Activated naive CD4-positive, alpha-beta T cell treated with anti-CD3 and anti-CD28 coated beads for 36 hours (primary cell): ENCODE results near the gene GTF2E1. TPM values are rescaled to one million over a fixed set of nuclear protein-coding genes. Genes with fewer than 3 reads are reported as not detected.

ENCODE experiments used
- CTCF ChIA-PET: fragments of 350-600 bp; sonication (Branson Sonifier 250); formaldehyde crosslinking; loops from one replicate; lab custom pipeline; 2021; ENCODE audit warnings: antibody characterized with exemption; lab: Charles Lee
- DNase-seq: peaks from one replicate; pipeline ENCODE4 v3.0.0-alpha.2; 2020
- H3K27ac Mint-ChIP-seq: one replicate; pipeline ENCODE4 v1.8.0; 2021; ENCODE audit warnings: mild to moderate bottlenecking, mixed read lengths
- H3K27me3 Mint-ChIP-seq: one replicate; pipeline ENCODE4 v1.8.0; 2021; ENCODE audit warnings: low read depth, mixed read lengths
- H3K36me3 Mint-ChIP-seq: one replicate; pipeline ENCODE4 v1.8.0; 2021; ENCODE audit warnings: low read depth, mixed read lengths
- H3K4me1 Mint-ChIP-seq: one replicate; pipeline ENCODE4 v1.8.0; 2021; ENCODE audit warnings: low read depth, mixed read lengths
- H3K4me3 Mint-ChIP-seq: one replicate; pipeline ENCODE4 v1.8.0; 2021; ENCODE audit warnings: mild to moderate bottlenecking, moderate library complexity, mixed read lengths
- H3K9me3 Mint-ChIP-seq: one replicate; pipeline ENCODE4 v1.8.0; 2021; ENCODE audit warnings: mixed read lengths
- intact Hi-C: fragments of 100-400 bp; cut with micrococcal nuclease; formaldehyde crosslinking; loops from one replicate; pipeline ENCODE4 v1.15.1; 2023
- total RNA-seq, 2 experiments: library from RNA; stranded (reverse); gene quantifications; one replicate each; pipeline ENCODE4 v1.2.3, GENCODE V29; 2021

Gene GTF2E1
- total RNA-seq, 2 experiments from 2014 or later: 13.2 TPM

- Mint-ChIP-seq H3K27ac (no peak overlapping the region), H3K4me1 (peaks cover 67% of the 10 kb centered on the region), H3K27me3 (no peaks in the 10 kb centered on the region), H3K9me3 (peaks cover 6% of the 10 kb centered on the region), H3K4me3 (no peak overlapping the region), H3K36me3 (peaks cover 26% of the 10 kb centered on the region)
- DNase-seq: no peak
- CTCF ChIA-PET: interaction anchor here (0.5 kb wide), 1 partner anchor 405 kb away, joined by 4 read pairs; no protein-coding TSS in a partner anchor
- intact Hi-C loops: no loop called here
Measured at GRCh38 chr3:120762615-120763014, 20.1 kb downstream of the GTF2E1 start.

DNA sequence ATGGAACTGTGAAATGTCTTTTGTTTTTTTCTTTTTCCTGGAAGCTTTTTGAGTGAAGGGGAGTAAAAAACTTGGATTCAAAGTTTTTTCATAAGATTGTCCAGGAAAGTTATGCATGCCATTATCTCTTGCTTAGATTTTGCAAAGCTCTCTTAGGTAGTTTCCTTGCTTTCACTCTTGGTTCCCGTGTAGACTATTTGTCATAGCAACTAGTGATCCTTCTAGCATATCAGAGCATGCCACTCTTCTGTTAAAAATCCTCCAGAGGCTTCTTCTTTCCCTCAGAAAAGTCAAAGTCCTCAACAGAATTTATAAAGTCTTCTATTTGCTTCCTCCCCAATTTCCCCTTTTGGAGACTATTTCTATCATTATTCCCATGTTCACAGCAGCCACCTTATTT, 21.1 kb downstream of the GTF2E1 start:
- Mint-ChIP-seq H3K27me3 (no peaks in the 10 kb centered on the region), H3K27ac (no peak overlapping the region), H3K9me3 (peaks cover 4% of the 10 kb centered on the region), H3K4me1 (peaks cover 69% of the 10 kb centered on the region), H3K4me3 (no peak overlapping the region), H3K36me3 (peaks cover 22% of the 10 kb centered on the region)
- DNase-seq: no peak
- CTCF ChIA-PET: interaction anchor here (1.5 kb wide), 1 partner anchor 31 kb away, joined by 5 read pairs; no protein-coding TSS in a partner anchor
- intact Hi-C loops: no loop called here

DNA sequence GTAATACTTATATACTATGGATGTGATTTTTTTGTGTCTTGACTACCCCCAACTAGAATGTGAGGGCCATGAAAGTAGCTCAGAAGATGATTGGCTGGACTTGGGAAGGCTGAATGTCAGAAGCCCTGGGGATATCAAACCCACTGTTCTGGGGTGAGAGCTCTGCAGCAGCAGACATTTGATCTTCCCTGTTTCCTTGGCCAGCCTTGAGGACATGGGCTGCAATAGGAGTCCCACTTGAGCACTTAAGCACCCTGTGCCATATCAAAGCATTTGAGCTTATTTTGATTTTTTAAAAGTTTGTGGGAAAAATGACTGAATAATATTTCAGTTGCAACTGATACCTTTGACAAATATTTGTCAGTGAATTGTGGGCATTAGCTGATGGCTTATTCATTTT, 21.7 kb downstream of the GTF2E1 start:
- no peak overlapping the region for H3K4me3 Mint-ChIP-seq
- DNase-seq: no peak
- no peak overlapping the region for H3K27ac Mint-ChIP-seq
- CTCF ChIA-PET: interaction anchor here (1.5 kb wide), 1 partner anchor 30 kb away, joined by 5 read pairs; no protein-coding TSS in a partner anchor
- H3K27me3 Mint-ChIP-seq: no peaks in the 10 kb centered on the region
- peaks cover 64% of the 10 kb centered on the region for H3K4me1 Mint-ChIP-seq
- H3K9me3 Mint-ChIP-seq: no peaks in the 10 kb centered on the region
- H3K36me3 Mint-ChIP-seq: peaks cover 17% of the 10 kb centered on the region
- intact Hi-C loops: no loop called here

DNA sequence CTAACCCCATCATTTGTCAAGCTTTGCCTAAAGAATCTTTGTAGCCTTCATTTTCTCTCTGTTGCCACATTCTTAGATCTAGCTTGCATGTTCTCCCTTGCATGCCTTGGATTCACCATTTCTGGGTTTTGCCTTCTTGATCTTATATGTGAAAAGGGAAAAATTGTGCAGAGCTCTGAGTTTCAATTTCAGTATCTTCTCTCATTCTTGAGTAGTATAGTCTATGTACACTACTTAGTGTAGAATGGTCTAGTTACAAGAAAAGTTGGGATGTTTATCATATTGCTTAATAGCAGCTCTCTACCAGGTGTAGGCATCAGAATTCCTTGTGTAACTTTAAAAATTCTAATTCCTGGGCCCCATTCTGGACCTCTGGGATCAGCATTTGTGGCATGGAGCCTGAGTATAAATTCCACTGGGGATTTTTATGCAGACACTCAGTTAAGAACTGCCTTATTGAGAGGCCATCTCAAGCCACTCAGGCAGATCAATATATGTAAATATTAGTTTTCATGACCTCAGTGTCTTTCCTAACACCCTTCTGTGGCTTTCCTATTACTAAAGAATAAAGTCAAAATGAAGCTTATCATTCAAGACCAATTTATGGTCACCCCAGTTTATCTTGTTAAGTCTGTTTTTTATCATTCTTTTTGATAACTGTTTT, 23.4 kb downstream of the GTF2E1 start:
- no peak overlapping the region for H3K27ac Mint-ChIP-seq

DNA sequence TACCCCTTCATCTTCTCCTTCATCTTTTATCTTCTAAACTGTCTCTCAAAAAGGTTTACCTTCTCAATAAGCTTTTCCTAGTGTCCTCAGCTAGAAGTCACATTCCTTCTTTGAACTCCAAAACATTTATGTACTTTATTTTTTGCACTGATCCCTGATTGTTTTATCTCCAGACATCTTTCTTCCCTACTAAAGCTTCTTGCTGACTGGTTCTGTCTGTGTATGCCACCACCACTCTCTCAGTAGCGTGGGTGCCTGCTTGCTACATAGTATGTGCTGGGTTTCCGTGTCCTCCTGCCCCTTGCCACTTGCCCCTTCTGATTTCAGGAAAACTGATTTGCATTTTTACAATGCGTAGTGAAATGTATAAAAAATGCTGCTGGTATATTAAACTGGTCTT, 24.0 kb downstream of the GTF2E1 start:
- Mint-ChIP-seq H3K27me3 (no peaks in the 10 kb centered on the region), H3K4me1 (peaks cover 53% of the 10 kb centered on the region), H3K9me3 (no peaks in the 10 kb centered on the region), H3K36me3 (peaks cover 18% of the 10 kb centered on the region), H3K27ac (no peak overlapping the region), H3K4me3 (no peak overlapping the region)
- CTCF ChIA-PET: interaction anchor here (1.3 to 1.6 kb wide), 3 partner anchors 28 to 171 kb away, joined by 3 to 7 read pairs (median 3); partner anchors contain the start of gene NDUFB4
- intact Hi-C loops: no loop called here
- DNase-seq: no peak

More for the DNA sequence above, 23.4 kb downstream of the GTF2E1 start:
- intact Hi-C loops: no loop called here
- CTCF ChIA-PET: interaction anchor here (0.8 to 1.6 kb wide), 4 partner anchors 9 to 170 kb away, joined by 3 to 7 read pairs (median 5); partner anchors contain the start of gene NDUFB4
- Mint-ChIP-seq H3K4me3 (no peak overlapping the region), H3K27me3 (no peaks in the 10 kb centered on the region), H3K36me3 (peaks cover 22% of the 10 kb centered on the region), H3K9me3 (no peaks in the 10 kb centered on the region), H3K4me1 (peaks cover 59% of the 10 kb centered on the region)
- no peak for DNase-seq

- Mint-ChIP-seq H3K27ac (no peak overlapping the region), H3K36me3 (peaks cover 16% of the 10 kb centered on the region), H3K4me3 (no peak overlapping the region), H3K4me1 (peaks cover 48% of the 10 kb centered on the region), H3K27me3 (no peaks in the 10 kb centered on the region), H3K9me3 (no peaks in the 10 kb centered on the region)
- CTCF ChIA-PET: interaction anchor here (1.0 to 1.5 kb wide), 2 partner anchors 10 to 28 kb away, joined by 3 to 4 read pairs; no protein-coding TSS in a partner anchor
- intact Hi-C loops: no loop called here
- DNase-seq: no peak
Measured at GRCh38 chr3:120767106-120767505, 24.6 kb downstream of the GTF2E1 start.

- no peak for DNase-seq
- Mint-ChIP-seq H3K4me1 (peaks cover 31% of the 10 kb centered on the region), H3K36me3 (peaks cover 14% of the 10 kb centered on the region), H3K27ac (no peak overlapping the region), H3K4me3 (no peak overlapping the region), H3K9me3 (no peaks in the 10 kb centered on the region), H3K27me3 (no peaks in the 10 kb centered on the region)
- intact Hi-C loops: no loop called here
- CTCF ChIA-PET: no interaction called here
Measured at GRCh38 chr3:120769436-120769835, 26.9 kb downstream of the GTF2E1 start.

DNA sequence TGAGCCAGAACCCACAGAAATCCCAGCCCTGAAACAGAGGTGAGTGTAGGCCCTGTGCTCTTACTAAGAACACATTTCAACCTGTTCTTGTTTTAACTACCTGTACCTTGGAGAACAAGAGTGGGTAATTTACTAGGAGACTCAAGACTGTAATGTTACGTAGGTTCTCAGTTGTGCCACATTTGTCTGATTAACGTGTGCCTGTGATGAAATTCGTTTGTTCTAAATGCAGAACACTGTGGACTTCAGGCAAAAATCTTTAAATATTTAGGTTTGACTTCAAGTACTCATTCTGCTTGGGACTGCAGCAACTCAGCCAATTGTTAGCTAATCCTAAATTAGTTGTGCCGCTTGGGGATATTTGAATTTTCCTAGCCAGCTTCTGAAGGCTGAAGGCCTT, 28.3 kb downstream of the GTF2E1 start:
- CTCF ChIA-PET: interaction anchor here (1.2 to 1.3 kb wide), 2 partner anchors 24 to 210 kb away, joined by 3 to 5 read pairs; no protein-coding TSS in a partner anchor
- Mint-ChIP-seq H3K4me1 (peaks cover 21% of the 10 kb centered on the region), H3K9me3 (no peaks in the 10 kb centered on the region), H3K4me3 (no peak overlapping the region), H3K27me3 (no peaks in the 10 kb centered on the region), H3K36me3 (peaks cover 14% of the 10 kb centered on the region), H3K27ac (no peak overlapping the region)
- intact Hi-C loops: no loop called here
- no peak for DNase-seq

DNA sequence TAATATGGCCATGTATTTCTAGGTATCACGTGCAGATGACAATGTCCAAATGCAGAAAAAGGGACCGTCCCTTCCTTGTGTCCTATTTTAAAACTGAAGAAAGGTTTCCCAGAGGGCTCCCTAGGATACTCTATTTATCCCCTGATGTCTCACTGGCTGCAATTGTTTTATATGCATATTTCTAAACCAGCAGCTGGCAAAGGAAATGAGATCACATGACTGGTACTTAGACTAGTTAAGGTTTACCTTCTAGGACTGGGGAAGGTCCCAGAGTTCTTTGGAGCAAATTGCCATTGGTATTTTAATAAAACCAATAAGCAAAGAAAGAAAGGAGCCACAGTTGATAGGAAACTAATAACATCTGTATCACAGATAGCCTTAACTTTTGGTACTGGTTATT, 29.5 kb downstream of the GTF2E1 start:
- H3K27ac Mint-ChIP-seq: no peak overlapping the region
- no peaks in the 10 kb centered on the region for H3K9me3 Mint-ChIP-seq
- H3K4me1 Mint-ChIP-seq: peaks cover 13% of the 10 kb centered on the region
- H3K36me3 Mint-ChIP-seq: peaks cover 15% of the 10 kb centered on the region
- no peaks in the 10 kb centered on the region for H3K27me3 Mint-ChIP-seq
- CTCF ChIA-PET: interaction anchor here (0.7 to 1.3 kb wide), 4 partner anchors 23 to 216 kb away, joined by 3 to 5 read pairs (median 3); no protein-coding TSS in a partner anchor
- no peak overlapping the region for H3K4me3 Mint-ChIP-seq
- intact Hi-C loops: no loop called here
- DNase-seq: no peak

DNA sequence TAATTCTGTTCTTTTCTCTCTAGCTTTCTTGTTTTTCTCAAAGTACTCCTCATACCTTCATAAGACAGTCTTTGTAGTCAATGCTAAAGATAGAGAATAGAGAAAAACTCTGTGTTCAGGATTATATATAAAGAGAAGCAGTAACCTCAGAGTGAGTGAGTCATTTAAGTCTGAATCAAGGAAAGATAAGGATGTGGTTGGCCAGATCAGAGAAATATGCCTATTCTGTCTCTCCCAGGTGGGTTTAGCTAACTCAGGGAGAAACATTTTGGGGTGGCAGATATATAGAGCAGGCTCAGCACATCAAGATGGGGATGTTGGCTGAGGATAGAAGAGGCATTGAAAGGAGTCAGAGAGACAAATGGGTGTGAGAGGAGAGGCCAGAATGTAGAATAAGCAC, 31.4 kb downstream of the GTF2E1 start:
- Mint-ChIP-seq H3K9me3 (no peaks in the 10 kb centered on the region), H3K4me1 (peaks cover 9% of the 10 kb centered on the region), H3K36me3 (peaks cover 16% of the 10 kb centered on the region), H3K27ac (no peak overlapping the region), H3K4me3 (no peak overlapping the region), H3K27me3 (no peaks in the 10 kb centered on the region)
- intact Hi-C loops: loop anchor here (1.0 kb wide), 1 partner anchor 32 kb away; the partner anchor contains the start of genes GTF2E1 and RABL3
- CTCF ChIA-PET: interaction anchor here (1.0 kb wide), 1 partner anchor 22 kb away, joined by 3 read pairs; no protein-coding TSS in a partner anchor
- DNase-seq: no peak

DNA sequence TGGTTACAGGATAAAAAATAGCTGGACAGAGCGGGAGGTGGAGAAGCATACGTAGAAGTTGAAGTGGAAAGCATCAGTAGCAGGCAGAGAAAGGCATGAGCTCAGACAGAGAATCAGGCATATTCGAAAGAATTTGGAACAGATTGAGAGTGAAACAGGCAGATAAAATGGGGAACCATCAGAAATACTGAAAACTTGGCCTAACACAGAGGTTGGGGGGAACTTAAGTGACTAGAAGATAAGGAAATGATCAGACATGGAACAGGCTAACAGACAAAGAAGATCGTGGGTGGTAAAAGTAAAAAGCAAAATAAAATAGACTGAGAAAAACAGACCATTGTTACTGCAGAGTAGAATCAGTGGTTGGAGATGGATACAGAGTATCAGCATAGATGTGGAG, 32.9 kb downstream of the GTF2E1 start:
- intact Hi-C loops: no loop called here
- H3K36me3 Mint-ChIP-seq: peaks cover 14% of the 10 kb centered on the region
- DNase-seq: no peak
- H3K27me3 Mint-ChIP-seq: no peaks in the 10 kb centered on the region
- no peak overlapping the region for H3K27ac Mint-ChIP-seq
- CTCF ChIA-PET: interaction anchor here (1.5 kb wide), 1 partner anchor 214 kb away, joined by 4 read pairs; no protein-coding TSS in a partner anchor
- no peak overlapping the region for H3K4me3 Mint-ChIP-seq
- no peaks in the 10 kb centered on the region for H3K9me3 Mint-ChIP-seq
- H3K4me1 Mint-ChIP-seq: peaks cover 4% of the 10 kb centered on the region

DNA sequence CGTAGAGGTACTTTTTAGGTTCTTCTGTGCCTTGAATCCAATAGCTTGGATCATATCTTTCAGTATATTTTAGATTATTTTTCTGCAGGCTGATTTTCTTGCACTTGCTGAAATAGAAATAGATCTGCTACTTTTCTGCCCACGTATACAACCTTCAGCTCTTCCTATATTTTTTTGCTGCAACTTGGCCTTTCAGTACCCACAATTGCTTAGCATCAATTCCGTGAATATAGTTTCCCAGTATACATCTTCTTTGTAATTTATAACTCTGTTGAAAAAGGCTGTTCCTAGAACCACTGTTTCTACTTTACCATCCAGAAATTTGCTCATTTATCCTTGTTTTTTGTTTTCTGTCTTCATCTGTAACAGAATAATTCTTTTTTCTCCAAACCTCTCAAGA, 36.2 kb downstream of the GTF2E1 start:
- no peak for DNase-seq
- no peaks in the 10 kb centered on the region for H3K27me3 Mint-ChIP-seq
- no peak overlapping the region for H3K4me3 Mint-ChIP-seq
- H3K9me3 Mint-ChIP-seq: no peaks in the 10 kb centered on the region
- intact Hi-C loops: no loop called here
- peaks cover 12% of the 10 kb centered on the region for H3K36me3 Mint-ChIP-seq
- H3K4me1 Mint-ChIP-seq: no peaks in the 10 kb centered on the region
- CTCF ChIA-PET: no interaction called here
- no peak overlapping the region for H3K27ac Mint-ChIP-seq
